NOMO-1 treated with DMSO at 0.1 percent for 48 hours (cell line): ENCODE data around the gene ARHGAP6.
"Not testable (repeated sequence)": the region's sequence is repeated elsewhere in the genome, so short reads cannot be mapped to it uniquely, and the experiment has no call there.

ENCODE experiments used
- DNase-seq: peaks from one replicate; lab custom pipeline; 2025; ENCODE audit not compliant: unreplicated experiment; lab: John Stamatoyannopoulos, UW

Gene ARHGAP6

DNA sequence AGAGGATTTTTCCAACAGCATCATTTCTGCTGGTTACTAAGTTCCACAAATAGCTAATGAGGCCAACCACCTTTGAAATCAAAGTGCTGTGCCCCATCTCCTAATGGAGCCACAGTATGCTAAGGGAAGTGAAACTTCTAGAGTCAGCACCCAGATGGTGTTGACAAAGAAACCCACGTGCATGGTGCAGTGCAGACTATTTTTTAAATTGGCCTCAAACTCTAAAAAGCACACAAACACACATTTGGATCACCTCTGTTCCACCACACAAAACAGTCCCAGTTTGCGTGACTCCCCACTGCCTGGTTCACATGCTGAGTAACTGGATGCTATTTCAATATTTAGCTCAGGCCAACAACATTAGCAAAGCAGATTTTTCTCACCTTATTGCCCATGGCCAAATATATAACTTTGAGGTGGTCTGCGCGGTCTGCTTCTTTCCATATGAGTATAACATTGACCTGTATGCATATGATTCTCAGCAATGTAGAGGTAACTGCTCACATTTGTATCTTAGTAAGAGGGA, 302.6 kb downstream of the ARHGAP6 start:
- DNase-seq, result peak; percentile 69

GRCh38 chrX:11361666-11362065, 304.1 kb downstream of the ARHGAP6 start:
- DNase-seq, result not testable (repeated sequence)

GRCh38 chrX:11355944-11356343, 309.8 kb downstream of the ARHGAP6 start:
- DNase-seq, result not testable (repeated sequence)

- DNase-seq, result no peak
These were observed 310.3 kb downstream of the ARHGAP6 start for GRCh38 chrX:11355259-11355909.

GRCh38 chrX:11352296-11352741, 313.4 kb downstream of the ARHGAP6 start:
- DNase-seq, result no peak

DNA sequence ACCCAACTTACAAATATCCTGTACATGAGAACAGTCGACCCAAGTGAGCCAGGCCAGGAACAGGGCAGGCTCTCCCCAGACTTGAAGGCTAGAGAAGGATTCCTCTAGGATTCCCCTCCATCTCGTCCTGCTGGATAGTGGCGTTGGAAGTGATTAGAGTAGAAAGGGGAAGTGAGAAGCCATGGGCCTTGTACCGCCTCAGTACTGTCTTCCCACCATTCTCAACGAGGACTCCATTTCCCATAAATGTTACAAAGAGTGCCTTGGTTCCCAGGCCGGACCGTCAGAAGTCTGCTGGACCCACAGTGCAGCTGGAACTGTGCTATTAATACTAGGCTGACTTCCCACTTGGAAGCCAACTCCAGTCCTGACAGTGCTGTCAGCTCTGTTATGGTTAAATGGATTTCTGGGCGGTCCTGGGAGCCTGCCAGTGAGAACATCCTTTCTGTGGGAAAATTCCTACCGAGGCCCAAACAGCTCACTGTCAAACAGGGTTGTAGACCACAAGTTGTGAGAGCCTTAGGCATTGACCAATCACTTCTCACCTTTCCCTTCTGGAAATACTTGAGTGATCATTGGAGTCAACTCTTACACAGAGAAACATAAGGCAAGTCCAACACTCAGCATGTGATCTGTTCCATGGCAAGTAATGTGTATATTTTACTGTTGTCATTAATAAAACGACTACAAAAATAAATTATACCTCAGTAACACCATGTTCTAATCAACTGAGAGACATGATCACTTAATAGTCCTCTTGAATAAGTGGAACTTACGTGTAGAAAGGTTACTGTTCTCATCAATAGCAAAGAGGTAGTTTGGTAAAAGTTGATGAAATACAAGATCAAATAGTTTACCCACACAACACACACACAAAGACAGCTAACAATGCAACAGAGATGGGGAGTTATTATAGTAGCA, 314.1 kb downstream of the ARHGAP6 start:
- no peak for DNase-seq

DNA sequence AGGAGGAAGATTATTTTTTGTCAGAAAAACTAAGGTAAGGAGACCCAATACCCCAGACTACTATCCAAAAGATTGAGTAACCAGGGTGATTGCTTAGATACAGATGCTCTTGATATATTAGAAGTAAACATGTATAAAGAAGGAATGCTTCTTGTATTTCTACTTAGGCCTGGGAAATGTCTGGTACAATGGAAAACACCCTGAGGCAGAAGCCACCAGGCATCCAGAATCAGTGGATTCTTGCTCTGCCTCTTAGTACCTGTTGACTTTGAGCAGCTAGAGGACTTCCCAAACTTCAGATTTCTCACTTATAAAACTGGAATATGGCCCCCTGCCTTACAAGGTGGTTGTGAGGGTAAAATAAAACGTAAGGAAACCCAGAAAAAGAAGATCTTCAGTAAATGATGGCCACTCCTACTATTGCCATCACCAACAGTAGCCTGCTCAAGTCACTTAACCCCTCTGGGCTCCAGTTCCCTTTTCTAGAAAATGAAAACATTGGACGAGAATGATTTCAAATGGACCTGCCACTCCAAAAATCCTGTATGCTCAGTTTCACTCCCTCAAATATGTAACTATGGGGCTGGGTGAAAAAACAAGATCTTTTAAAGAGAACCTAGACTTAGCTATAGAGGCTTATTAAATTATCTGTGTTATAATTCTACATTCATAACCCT, 315.9 kb downstream of the ARHGAP6 start:
- no peak for DNase-seq

DNA sequence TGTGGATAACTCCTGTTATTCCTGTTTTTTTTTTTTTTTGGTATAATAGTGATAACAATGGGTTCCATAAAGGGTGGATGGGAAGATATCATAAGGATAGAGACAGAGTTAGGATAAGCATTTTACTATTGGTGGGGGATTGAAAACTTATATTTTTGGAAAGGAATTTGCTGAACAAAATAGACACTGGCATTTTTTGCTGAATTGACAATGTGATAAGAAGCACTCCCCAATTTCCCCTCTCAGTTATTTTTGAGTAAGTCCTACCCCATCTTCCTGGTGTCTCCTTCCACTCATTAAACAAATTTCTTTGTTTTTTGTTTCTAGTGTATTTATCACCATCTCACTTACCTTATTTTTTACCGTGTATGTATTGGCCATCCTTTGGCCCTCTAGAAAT, 316.7 kb downstream of the ARHGAP6 start:
- DNase-seq, result no peak

- no peak for DNase-seq
These were observed 318.4 kb downstream of the ARHGAP6 start for GRCh38 chrX:11347300-11347699.

- no peak for DNase-seq
These were observed 319.5 kb downstream of the ARHGAP6 start for GRCh38 chrX:11346121-11346682.

GRCh38 chrX:11342673-11343072, 323.0 kb downstream of the ARHGAP6 start:
- no peak for DNase-seq

DNA sequence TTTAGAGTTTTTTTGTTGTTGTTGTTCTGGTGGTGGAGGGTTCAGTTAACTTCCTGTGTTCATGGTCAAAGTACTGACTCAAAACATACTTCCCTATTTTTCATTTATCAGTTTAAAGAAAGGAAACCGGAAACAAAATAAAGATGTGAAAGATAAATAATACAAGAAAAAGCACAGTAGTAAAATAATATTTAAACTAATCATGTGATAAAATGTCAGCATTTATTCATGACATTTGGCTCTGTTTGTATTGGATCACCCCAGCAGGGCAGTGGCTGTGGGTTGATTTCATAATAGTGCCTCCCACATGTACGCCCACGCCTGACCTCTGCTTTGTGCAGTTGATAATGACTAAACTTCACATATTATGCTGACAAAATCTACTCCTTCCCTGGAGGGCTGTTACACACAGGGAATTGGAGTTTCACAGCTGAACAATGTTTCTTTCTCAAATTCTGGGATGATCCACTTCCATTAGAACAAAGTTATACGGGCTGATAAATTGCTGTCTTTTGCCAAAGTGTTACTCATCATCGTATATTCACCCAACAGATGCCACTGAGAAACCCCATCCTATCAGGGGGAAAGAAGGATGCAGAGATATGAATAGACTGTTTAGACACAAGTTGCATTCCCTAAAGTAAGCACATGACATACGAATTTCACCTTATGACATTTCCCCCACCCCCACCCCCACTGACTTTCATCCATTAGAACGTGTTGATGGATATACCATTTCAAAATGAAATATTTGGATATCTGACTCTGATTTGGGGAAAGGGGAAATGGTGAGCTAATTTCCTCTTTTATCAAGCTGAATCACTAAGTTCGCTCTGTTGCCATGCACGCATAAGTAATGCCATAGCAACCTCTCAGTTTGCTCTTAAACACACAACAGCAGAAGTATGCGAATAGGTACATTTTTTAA, 324.2 kb downstream of the ARHGAP6 start:
- DNase-seq, result peak; percentile 85

GRCh38 chrX:11337292-11338009, 328.3 kb downstream of the ARHGAP6 start:
- no peak for DNase-seq

- DNase-seq, result no peak
These were observed 329.5 kb downstream of the ARHGAP6 start for GRCh38 chrX:11336201-11336600.

GRCh38 chrX:11334165-11334564, 331.6 kb downstream of the ARHGAP6 start:
- no peak for DNase-seq

- no peak for DNase-seq
These were observed 333.9 kb downstream of the ARHGAP6 start for GRCh38 chrX:11331788-11332187.

DNA sequence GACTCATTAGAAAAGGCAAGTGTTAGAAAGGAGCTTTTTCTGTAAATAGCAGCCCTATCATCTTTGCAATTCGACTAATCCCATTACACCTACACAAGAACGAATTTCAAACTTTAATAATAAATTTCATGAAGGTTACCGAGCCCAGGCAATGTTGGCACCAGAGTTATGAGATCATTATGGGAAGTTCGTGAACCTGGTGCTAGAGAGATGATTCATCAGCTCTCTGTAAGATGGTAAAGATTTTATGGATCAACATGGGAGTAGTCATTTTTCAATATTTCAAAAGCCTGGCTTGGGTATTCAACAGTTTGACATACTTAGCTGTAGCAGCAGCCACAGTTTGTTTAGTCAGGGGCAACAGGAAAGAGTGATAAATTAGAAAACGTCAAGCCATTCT, 336.7 kb downstream of the ARHGAP6 start:
- DNase-seq, result no peak

GRCh38 chrX:11328134-11328533, 337.6 kb downstream of the ARHGAP6 start:
- DNase-seq, result no peak

GRCh38 chrX:11321986-11322385, 343.7 kb downstream of the ARHGAP6 start:
- DNase-seq, result no peak
